ENCODE data around the gene SLC35G1. TPM values are rescaled to one million over a fixed set of nuclear protein-coding genes. Genes with fewer than 3 reads are reported as not detected.

The SLC35G1 gene
- polyA plus RNA-seq, 1 donor = 4.3 TPM

- DNase-seq = no peak
Observed at GRCh38 chr10:93879273-93879672, 14.5 kb upstream of the SLC35G1 start.

- DNase-seq = peak; percentile 8
Observed at GRCh38 chr10:93894516-93895378, 969 bp downstream of the SLC35G1 start.

- DNase-seq = no peak
Observed at GRCh38 chr10:93897070-93897780, 3.4 kb downstream of the SLC35G1 start.

- no peak for DNase-seq
Observed at GRCh38 chr10:93899109-93899508, 5.3 kb downstream of the SLC35G1 start.

GRCh38 chr10:93903051-93903450 is 9.3 kb downstream of the SLC35G1 start:
- DNase-seq = no peak

GRCh38 chr10:93904901-93905300 is 11.1 kb downstream of the SLC35G1 start:
- no peak for DNase-seq

GRCh38 chr10:93907059-93907458 is 13.3 kb downstream of the SLC35G1 start:
- no peak for DNase-seq

GRCh38 chr10:93911866-93912265 is 18.1 kb downstream of the SLC35G1 start:
- no peak for DNase-seq

GRCh38 chr10:93912444-93912843 is 18.7 kb downstream of the SLC35G1 start:
- no peak for DNase-seq

GRCh38 chr10:93913706-93914105 is 19.9 kb downstream of the SLC35G1 start:
- no peak for DNase-seq

GRCh38 chr10:93915598-93915997 is 21.8 kb downstream of the SLC35G1 start:
- DNase-seq = no peak

- DNase-seq = no peak
Observed at GRCh38 chr10:93916257-93917063, 22.7 kb downstream of the SLC35G1 start.

GRCh38 chr10:93917064-93917391 is 23.2 kb downstream of the SLC35G1 start:
- no peak for DNase-seq

GRCh38 chr10:93917821-93918220 is 24.0 kb downstream of the SLC35G1 start:
- no peak for DNase-seq

- no peak for DNase-seq
Observed at GRCh38 chr10:93921338-93921737, 27.6 kb downstream of the SLC35G1 start.

- DNase-seq = no peak
Observed at GRCh38 chr10:93926613-93927012, 32.8 kb downstream of the SLC35G1 start.

- DNase-seq = no peak
Observed at GRCh38 chr10:93938140-93938539, 44.4 kb downstream of the SLC35G1 start.

- no peak for DNase-seq
Observed at GRCh38 chr10:93940881-93941280, 47.1 kb downstream of the SLC35G1 start.

GRCh38 chr10:93941606-93942005 is 47.8 kb downstream of the SLC35G1 start:
- DNase-seq = peak; percentile 48

- no peak for DNase-seq
Observed at GRCh38 chr10:93945819-93946218, 52.0 kb downstream of the SLC35G1 start.

GRCh38 chr10:93947055-93947454 is 53.3 kb downstream of the SLC35G1 start:
- DNase-seq = peak; percentile 36

GRCh38 chr10:93947524-93947923 is 53.7 kb downstream of the SLC35G1 start:
- DNase-seq = no peak

GRCh38 chr10:93951905-93952304 is 58.1 kb downstream of the SLC35G1 start:
- no peak for DNase-seq
